Stimulated activated naive CD8-positive, alpha-beta T cell treated with anti-CD3 and anti-CD28 coated beads, Interleukin-15, Interleukin-2, amounts not matched to agents 100 U/mL and 50 U/mL, for 24 hours (primary cell): ENCODE data around the gene CARMIL1.

Source experiments
- ATAC-seq: fragments of 150-1000 bp; cut with Tn5 transposase; one replicate; pipeline ENCODE4 v1.10.0; 2021
- DNase-seq: peaks from one replicate; pipeline ENCODE4 v3.0.0; 2021

Gene CARMIL1

GRCh38 chr6:25446830-25447569 lies 167.8 kb downstream of the CARMIL1 start:
- no peak for DNase-seq
- ATAC-seq: no peak

DNA sequence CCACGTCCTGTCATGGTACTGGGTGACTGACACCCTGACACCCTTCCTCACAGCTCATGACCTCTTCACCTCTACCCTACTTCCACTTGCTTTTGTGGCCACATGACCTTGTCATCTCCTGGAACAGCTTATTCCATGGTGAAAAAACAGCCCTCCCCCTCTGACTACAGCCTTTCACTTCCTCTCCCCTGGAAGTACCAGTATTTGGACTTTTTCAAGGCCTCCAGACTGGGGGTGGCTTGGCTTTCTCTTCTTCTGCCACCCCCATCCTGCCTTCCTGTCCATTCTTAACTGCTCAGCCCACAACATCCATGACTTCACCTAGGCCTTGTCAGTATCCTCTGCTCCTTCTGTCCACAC lies 168.4 kb downstream of the CARMIL1 start:
- ATAC-seq (peak; percentile 59), DNase-seq (no peak)

GRCh38 chr6:25448965-25449538 lies 169.9 kb downstream of the CARMIL1 start:
- DNase-seq (no peak), ATAC-seq (no peak)

DNA sequence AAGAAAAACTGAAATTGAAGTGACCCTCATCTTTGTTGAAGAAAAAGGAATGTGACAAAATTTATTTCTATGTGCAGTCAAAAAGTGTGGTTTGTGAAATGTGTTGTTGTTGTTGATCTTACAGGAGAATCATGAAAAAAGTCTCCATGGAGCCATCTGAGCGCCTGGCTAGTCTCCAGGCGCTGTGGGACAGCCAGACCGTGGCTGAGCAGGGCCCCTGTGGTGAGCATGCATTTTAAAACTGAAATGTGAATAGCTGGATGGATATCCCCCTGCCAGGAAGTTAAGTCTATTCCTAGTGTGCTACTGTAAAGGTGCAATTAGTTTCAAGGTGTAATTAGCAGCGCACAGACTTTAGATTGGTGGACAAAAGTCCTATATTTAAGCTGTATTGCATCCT lies 170.6 kb downstream of the CARMIL1 start:
- DNase-seq: no peak
- ATAC-seq: no peak

DNA sequence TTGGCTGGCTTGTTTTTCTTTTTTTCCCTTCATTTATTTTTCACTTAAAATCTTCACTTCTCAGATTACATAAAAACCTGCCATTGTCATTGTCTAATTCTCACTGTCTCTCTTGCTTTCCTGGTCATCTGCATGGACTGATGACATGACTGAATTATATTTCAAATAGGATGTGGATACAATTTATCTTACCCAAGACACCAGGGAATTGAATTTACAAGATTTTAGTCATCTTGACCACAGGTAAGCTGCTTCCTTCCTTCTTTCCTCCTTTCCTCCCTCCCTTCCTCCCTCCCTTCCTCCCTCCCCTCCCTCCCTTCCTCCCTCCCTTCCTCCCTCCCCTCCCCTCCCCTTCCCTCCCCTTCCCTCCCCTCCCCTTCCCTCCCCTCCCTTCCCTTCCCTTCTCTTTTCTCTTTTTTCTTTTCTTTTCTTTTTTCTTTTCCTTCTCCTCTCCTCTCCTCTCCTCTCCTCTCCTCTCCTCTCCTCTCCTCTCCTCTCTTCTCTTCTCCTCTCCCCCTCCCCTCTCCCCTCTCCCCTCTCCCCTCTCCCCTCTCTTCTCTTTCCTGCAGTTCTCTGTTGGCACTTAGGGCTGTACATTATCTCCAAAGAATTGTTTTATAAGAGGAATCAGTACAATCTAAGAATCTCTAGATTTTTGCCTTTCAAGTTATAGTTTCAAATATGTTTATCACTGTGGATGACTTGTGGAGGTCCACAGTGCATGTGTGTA lies 171.5 kb downstream of the CARMIL1 start:
- no peak for DNase-seq
- ATAC-seq: no peak

- no peak for DNase-seq
- no peak for ATAC-seq
Observed at GRCh38 chr6:25452031-25452430, 172.9 kb downstream of the CARMIL1 start.

- no peak for ATAC-seq
- no peak for DNase-seq
Observed at GRCh38 chr6:25453288-25453687, 174.1 kb downstream of the CARMIL1 start.

DNA sequence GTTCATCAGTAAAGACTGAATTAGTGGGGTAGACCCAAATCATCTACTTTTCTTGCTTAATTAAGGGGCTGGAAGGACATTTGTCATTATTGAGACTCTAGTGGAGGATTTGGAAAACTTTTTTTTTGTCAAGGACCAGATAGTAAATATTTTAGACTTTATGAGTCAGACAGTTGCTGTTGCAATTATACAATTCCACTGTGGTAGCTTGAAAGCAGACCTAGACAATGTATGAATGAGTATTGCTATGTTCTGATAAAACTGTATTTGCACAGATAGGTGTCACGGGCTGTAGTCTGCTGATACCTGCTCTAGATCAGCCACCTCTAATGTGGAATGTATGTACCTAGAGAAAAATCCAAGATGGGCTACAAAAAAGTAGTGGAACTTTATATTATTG lies 175.0 kb downstream of the CARMIL1 start:
- ATAC-seq (no peak), DNase-seq (no peak)

DNA sequence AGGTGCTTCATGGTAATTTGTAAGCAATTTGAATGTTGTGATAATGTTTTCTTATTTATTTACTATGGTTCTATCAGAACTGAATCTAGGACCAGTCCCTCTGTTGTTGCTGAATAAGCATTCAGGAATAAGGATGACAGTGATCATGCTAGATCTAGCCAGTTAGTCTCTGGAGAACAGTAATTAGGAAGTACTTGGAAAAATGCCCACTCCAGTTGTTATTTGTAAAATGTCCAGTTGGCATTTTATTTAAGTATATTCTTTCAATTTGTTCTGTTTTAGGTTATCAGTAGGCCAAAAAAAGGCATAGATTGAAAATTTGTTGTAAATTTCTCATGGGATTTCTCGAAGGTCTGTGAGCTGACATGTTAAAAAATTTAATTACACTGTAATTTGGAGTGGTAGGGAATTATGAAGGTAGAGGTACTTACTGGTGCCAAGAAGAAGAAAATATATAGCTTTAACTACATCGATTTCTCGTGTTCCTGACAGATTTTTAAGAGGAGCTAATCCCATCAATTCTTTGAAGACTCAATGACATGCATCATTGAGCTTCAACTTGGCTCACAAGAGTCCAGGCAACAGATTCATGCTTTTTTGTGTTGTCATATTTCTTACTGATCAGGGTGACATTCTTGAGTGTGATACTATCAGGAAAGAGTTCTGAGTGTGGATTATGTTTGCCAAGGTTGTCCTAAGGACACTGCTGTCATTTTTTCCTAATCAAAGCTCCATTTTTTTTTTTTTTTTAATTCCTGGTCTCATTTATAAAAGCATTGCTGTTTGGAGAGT lies 177.3 kb downstream of the CARMIL1 start:
- ATAC-seq (no peak), DNase-seq (no peak)

GRCh38 chr6:25457516-25457915 lies 178.3 kb downstream of the CARMIL1 start:
- DNase-seq: no peak
- no peak for ATAC-seq

- ATAC-seq: peak; percentile 97
- peak; percentile 16 for DNase-seq
Observed at GRCh38 chr6:25458485-25458884, 179.3 kb downstream of the CARMIL1 start.

GRCh38 chr6:25462235-25462897 lies 183.2 kb downstream of the CARMIL1 start:
- ATAC-seq: no peak
- DNase-seq: no peak

DNA sequence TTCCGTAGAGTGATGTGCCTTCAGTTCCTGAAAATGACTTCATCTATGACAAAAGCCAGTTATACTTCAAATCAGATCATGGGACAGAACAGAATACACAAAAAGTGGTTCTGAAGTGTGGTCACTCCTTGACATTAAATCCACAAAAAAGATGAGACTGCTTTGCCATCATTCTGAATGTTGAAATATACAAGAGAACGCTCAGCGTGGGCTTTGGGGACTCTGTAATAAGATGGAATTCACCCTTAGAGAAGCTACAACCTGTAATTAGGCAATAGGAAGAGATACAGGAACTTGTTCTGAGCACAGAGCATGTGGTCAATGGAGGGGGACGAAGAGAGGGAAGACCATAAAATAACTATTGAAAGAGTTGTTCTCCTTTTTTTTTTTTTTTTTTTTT lies 184.3 kb downstream of the CARMIL1 start:
- DNase-seq: no peak
- no peak for ATAC-seq

- no peak for ATAC-seq
Observed at GRCh38 chr6:25464225-25464624, 185.1 kb downstream of the CARMIL1 start.

GRCh38 chr6:25465941-25466340 lies 186.8 kb downstream of the CARMIL1 start:
- ATAC-seq (no peak), DNase-seq (no peak)

More at GRCh38 chr6:25464225-25464624, 185.1 kb downstream of the CARMIL1 start:
- no peak for DNase-seq

- no peak for DNase-seq
- no peak for ATAC-seq
Observed at GRCh38 chr6:25468881-25469280, 189.7 kb downstream of the CARMIL1 start.

- DNase-seq: no peak
- no peak for ATAC-seq
Observed at GRCh38 chr6:25469797-25470388, 190.7 kb downstream of the CARMIL1 start.

GRCh38 chr6:25472306-25472705 lies 193.1 kb downstream of the CARMIL1 start:
- DNase-seq (no peak), ATAC-seq (no peak)

GRCh38 chr6:25472906-25473305 lies 193.7 kb downstream of the CARMIL1 start:
- DNase-seq (no peak), ATAC-seq (no peak)

DNA sequence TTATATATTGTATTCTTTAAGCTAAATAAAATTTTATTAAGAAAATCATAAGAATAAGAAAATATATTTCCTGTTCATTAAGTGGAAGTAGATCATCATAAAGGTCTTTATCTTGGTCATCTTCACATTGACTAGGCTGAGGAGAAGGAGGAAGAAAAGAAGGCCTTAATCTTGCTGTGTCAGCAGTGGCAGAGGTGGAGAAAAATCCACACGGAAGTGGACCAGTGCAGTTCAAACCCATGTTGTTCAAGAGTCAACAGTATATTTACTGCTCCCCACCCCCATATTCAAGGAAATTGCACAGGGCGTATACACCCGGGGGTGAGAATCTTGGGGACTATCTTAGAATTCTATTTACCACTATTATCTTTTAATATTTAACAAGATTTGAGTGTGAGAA lies 194.3 kb downstream of the CARMIL1 start:
- DNase-seq (no peak), ATAC-seq (no peak)

DNA sequence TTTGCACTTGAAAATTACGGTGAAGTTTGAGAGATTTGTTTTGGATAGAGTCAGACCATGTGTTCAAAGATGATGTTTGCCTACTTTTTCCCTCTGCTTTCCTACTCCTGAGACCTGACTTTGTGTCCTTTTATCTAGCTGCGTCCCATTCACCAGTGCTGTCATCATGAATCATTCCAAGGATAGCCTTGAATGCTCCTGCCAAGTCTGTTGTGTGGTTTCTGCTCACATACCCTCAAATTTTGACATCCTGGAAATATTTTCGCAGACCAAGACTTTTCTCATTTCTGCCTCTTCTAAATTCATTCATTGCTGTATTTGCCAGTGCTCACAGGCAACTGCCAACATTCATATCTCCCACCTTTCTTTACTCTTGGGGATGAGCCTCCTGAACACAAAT lies 197.0 kb downstream of the CARMIL1 start:
- no peak for ATAC-seq
- DNase-seq: no peak
